NT2/D1 (cell line): Measurements from ENCODE around the gene CTNS.

Experiments
- SUZ12 ChIP-seq: IDR thresholded peaks from 2 replicates; pipeline ENCODE4 v1.6.1; 2011; ENCODE audit not compliant: insufficient read length, insufficient read depth; ENCODE audit errors: extremely low read depth
- YY1 ChIP-seq: IDR thresholded peaks from 2 replicates; pipeline ENCODE4 v1.6.1; 2011; ENCODE audit not compliant: insufficient read length, insufficient read depth
- ZNF274 ChIP-seq: IDR thresholded peaks from 2 replicates; pipeline ENCODE4 v1.6.1; 2011; ENCODE audit warnings: mild to moderate bottlenecking, low read depth, low read length

GRCh38 chr17:3635474-3636153 lies 946 bp upstream of the CTNS start:
- TF ChIP-seq SUZ12 (no peak), YY1 (no peak), ZNF274 (no peak)
